Activated T-cell treated with anti-CD3 and anti-CD28 coated beads, Interleukin-2, amount 50 U/mL, for 1 hour (primary cell): Measurements from ENCODE around the gene CD151.

Experiments
- DNase-seq: peaks from one replicate; pipeline ENCODE4 v3.0.0-alpha.2; 2020

CD151 gene

GRCh38 chr11:797296-798092, 35.3 kb upstream of the CD151 start:
- DNase-seq, result peak; percentile 75

GRCh38 chr11:798093-798713, 34.5 kb upstream of the CD151 start, which contains the start of gene SLC25A22:
Gene SLC25A22, minus strand, starts transcription at chr11:798281. Its CDS starts 3,275 bp downstream, at chr11:795006.
- peak; percentile 90 for DNase-seq

GRCh38 chr11:799641-800316, 33.0 kb upstream of the CD151 start:
- DNase-seq, result no peak

GRCh38 chr11:800473-800872, 32.3 kb upstream of the CD151 start:
- no peak for DNase-seq

GRCh38 chr11:801097-801780, 31.5 kb upstream of the CD151 start:
- DNase-seq, result no peak

- DNase-seq, result no peak
These were observed 30.6 kb upstream of the CD151 start for GRCh38 chr11:802018-802617.

- DNase-seq, result no peak
These were observed 29.9 kb upstream of the CD151 start for GRCh38 chr11:802693-803466.

- no peak for DNase-seq
These were observed 29.3 kb upstream of the CD151 start for GRCh38 chr11:803467-803742.

GRCh38 chr11:803770-804598, 28.8 kb upstream of the CD151 start:
- no peak for DNase-seq

GRCh38 chr11:804599-804964, 28.2 kb upstream of the CD151 start:
- no peak for DNase-seq

- DNase-seq, result no peak
These were observed 24.1 kb upstream of the CD151 start for GRCh38 chr11:808427-809286.

GRCh38 chr11:809287-810039, 23.3 kb upstream of the CD151 start, which contains the start of gene RPLP2:
Gene RPLP2, plus strand, starts transcription at chr11:809967. Its CDS starts 268 bp downstream, at chr11:810235.
- DNase-seq, result peak; percentile 99

- no peak for DNase-seq
These were observed 22.6 kb upstream of the CD151 start for GRCh38 chr11:810040-810567.

GRCh38 chr11:811446-812245, 21.1 kb upstream of the CD151 start:
- DNase-seq, result no peak

GRCh38 chr11:812390-812789, 20.4 kb upstream of the CD151 start:
- DNase-seq, result no peak

GRCh38 chr11:813072-813455, 19.7 kb upstream of the CD151 start:
- DNase-seq, result no peak

- DNase-seq, result no peak
These were observed 19.2 kb upstream of the CD151 start for GRCh38 chr11:813456-814096.
